ENCODE results near the gene S1PR5. TPM values are rescaled to one million over a fixed set of nuclear protein-coding genes. Genes with fewer than 3 reads are reported as not detected.

The S1PR5 gene
- 1.2 to 2.2 TPM (median 1.9 TPM) in 5 replicates for total RNA-seq (2022; extraction: Qiagen RNA extraction; ENCODE audit: low read depth)

GRCh38 chr19:10517361-10517759, at the start of gene S1PR5:
TSS of gene S1PR5 (minus strand) at chr19:10517447. CDS start at chr19:10515011, 2,436 bp downstream.

GRCh38 chr19:10565567-10566407, 48.5 kb upstream of the S1PR5 start, which contains the start of gene KRI1:
TSS of gene KRI1 (minus strand) at chr19:10566010. CDS start at chr19:10565999, 11 bp downstream.

GRCh38 chr19:10543420-10544241, 26.4 kb upstream of the S1PR5 start, which contains the start of gene ATG4D:
TSS of gene ATG4D (plus strand) at chr19:10543904. CDS start at chr19:10544091, 187 bp downstream.

GRCh38 chr19:10503002-10503789, 14.1 kb downstream of the S1PR5 start, which contains the start of gene KEAP1:
TSS of gene KEAP1 (minus strand) at chr19:10503356. CDS start at chr19:10500033, 3,323 bp downstream.

Other genes with a start within 250 kb of the S1PR5 start
- 3.4 to 5.5 TPM (median 4.2 TPM) in 5 replicates for gene ICAM1, start 246.3 kb downstream of the S1PR5 start, total RNA-seq (2022; extraction: Qiagen RNA extraction; ENCODE audit: low read depth)
- gene ICAM4, start 230.5 kb downstream of the S1PR5 start, total RNA-seq (2022; extraction: Qiagen RNA extraction; ENCODE audit: low read depth) = 0.09 TPM in 1 of 5 replicates, not detected in the others
- gene ICAM5, start 227.5 kb downstream of the S1PR5 start, total RNA-seq (2022; extraction: Qiagen RNA extraction; ENCODE audit: low read depth) = 0.34 to 1.1 TPM (median 0.61 TPM) in 5 replicates
- gene ZGLP1, start 207.6 kb downstream of the S1PR5 start, total RNA-seq (2022; extraction: Qiagen RNA extraction; ENCODE audit: low read depth) = 1.1 to 2.2 TPM (median 1.9 TPM) in 5 replicates
- gene FDX2, start 201.4 kb downstream of the S1PR5 start, total RNA-seq (2022; extraction: Qiagen RNA extraction; ENCODE audit: low read depth) = 22.7 to 31.5 TPM (median 31.3 TPM) in 5 replicates
- gene RAVER1, start 183.9 kb downstream of the S1PR5 start, total RNA-seq (2022; extraction: Qiagen RNA extraction; ENCODE audit: low read depth) = 20.8 to 29.6 TPM (median 28.0 TPM) in 5 replicates
- 6.4 to 10.8 TPM (median 8.0 TPM) in 5 replicates for gene ICAM3, start 177.8 kb downstream of the S1PR5 start, total RNA-seq (2022; extraction: Qiagen RNA extraction; ENCODE audit: low read depth)
- gene TYK2, start 136.9 kb downstream of the S1PR5 start, total RNA-seq (2022; extraction: Qiagen RNA extraction; ENCODE audit: low read depth) = 30.3 to 45.0 TPM (median 41.7 TPM) in 5 replicates
- gene CDC37, start 113.9 kb downstream of the S1PR5 start, total RNA-seq (2022; extraction: Qiagen RNA extraction; ENCODE audit: low read depth) = 166 to 192 TPM (median 181 TPM) in 5 replicates
- gene PDE4A, start 96.9 kb downstream of the S1PR5 start, total RNA-seq (2022; extraction: Qiagen RNA extraction; ENCODE audit: low read depth) = 3.7 to 5.1 TPM (median 4.4 TPM) in 5 replicates
- gene KEAP1, start 14.1 kb downstream of the S1PR5 start, total RNA-seq (2022; extraction: Qiagen RNA extraction; ENCODE audit: low read depth) = 46.6 to 65.5 TPM (median 53.7 TPM) in 5 replicates
- gene ATG4D, start 26.5 kb upstream of the S1PR5 start, total RNA-seq (2022; extraction: Qiagen RNA extraction; ENCODE audit: low read depth) = 17.8 to 22.8 TPM (median 21.7 TPM) in 5 replicates
- 15.1 to 18.0 TPM (median 15.7 TPM) in 5 replicates for gene KRI1, start 48.6 kb upstream of the S1PR5 start, total RNA-seq (2022; extraction: Qiagen RNA extraction; ENCODE audit: low read depth)
- gene CDKN2D, start 51.5 kb upstream of the S1PR5 start, total RNA-seq (2022; extraction: Qiagen RNA extraction; ENCODE audit: low read depth) = 4.0 to 6.5 TPM (median 6.0 TPM) in 5 replicates
- 27.4 to 60.1 TPM (median 42.0 TPM) in 5 replicates for gene AP1M2, start 69.9 kb upstream of the S1PR5 start, total RNA-seq (2022; extraction: Qiagen RNA extraction; ENCODE audit: low read depth)
- 6.1 to 9.3 TPM (median 7.4 TPM) in 5 replicates for gene SLC44A2, start 108.1 kb upstream of the S1PR5 start, total RNA-seq (2022; extraction: Qiagen RNA extraction; ENCODE audit: low read depth)
- gene ILF3, start 136.9 kb upstream of the S1PR5 start, total RNA-seq (2022; extraction: Qiagen RNA extraction; ENCODE audit: low read depth) = 140 to 173 TPM (median 160 TPM) in 5 replicates
- gene QTRT1, start 184.0 kb upstream of the S1PR5 start, total RNA-seq (2022; extraction: Qiagen RNA extraction; ENCODE audit: low read depth) = 30.1 to 34.3 TPM (median 31.2 TPM) in 5 replicates
- gene DNM2, start 200.6 kb upstream of the S1PR5 start, total RNA-seq (2022; extraction: Qiagen RNA extraction; ENCODE audit: low read depth) = 48.3 to 58.4 TPM (median 54.1 TPM) in 5 replicates